HG03196 (cell line): Measurements from ENCODE around the gene MAD2L2.

Experiments
- ATAC-seq: cut with Tn5 transposase; IDR thresholded peaks from one replicate; pipeline ENCODE4 v1.9.1; 2021; ENCODE audit not compliant: unreplicated experiment

MAD2L2 gene

GRCh38 chr1:11705596-11705995 is 24.6 kb upstream of the MAD2L2 start:
- ATAC-seq = no peak

DNA sequence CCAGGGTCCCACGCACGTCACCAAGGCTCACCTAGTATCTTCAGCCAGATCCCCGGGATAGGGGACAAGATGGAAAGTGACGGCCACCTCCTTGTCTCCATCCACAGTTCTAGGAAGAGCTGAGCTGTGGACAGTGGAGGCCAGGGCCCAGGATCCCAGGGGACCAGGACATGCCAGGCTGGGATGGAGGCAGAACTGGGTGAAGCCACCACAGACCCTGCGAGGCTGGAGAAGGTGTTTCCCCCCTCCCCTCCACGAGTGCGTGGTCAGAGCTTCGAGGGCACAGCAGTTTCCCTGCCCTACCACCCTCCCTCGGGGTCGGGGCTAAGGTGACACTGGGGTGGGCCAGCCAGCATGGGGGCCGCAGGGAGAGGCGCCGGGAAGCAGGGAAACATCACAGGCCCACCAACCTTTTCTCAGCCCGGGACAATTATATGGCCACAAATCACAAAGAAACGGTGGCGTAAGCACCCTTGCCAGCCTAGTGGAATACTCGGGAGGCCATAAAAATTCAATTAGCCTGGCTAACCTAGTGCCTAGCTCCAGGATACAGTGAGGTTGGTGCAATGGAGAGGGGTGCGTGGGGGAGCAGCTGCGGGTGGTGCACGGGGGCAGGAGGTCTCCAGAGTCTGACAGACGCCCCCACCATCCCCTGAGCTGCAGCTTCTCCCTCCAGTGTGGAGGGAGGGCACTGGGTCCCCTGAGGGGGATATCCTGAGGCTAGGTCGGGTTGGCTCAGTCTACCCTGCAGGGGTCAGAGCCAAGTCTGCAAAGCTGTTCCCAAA is 23.9 kb upstream of the MAD2L2 start:
- ATAC-seq = no peak

- no peak for ATAC-seq
Measured at GRCh38 chr1:11704194-11704529, 23.2 kb upstream of the MAD2L2 start.

- ATAC-seq = no peak
Measured at GRCh38 chr1:11703357-11704193, 22.6 kb upstream of the MAD2L2 start.

GRCh38 chr1:11701981-11702803 is 21.2 kb upstream of the MAD2L2 start:
- ATAC-seq = no peak

DNA sequence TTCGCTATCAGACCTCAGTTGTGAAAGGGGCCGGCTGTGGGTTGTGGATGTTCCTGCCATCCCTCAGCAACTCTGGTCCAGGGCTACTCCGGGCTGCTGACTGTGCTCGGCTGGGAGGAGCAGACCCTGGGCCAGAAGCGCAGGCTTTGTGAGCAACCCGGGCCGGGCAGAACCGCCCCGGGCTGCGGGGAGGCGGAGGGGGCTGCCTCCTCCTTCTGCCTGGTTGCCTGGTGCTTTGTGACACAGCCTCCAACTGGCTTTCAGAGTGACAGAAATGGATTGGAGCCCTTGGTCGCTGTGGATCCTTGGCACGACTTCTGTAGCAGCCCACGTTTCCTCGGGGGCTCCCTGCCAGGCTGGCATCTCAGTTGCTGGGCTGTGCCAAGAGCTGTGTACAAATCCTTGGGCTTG is 20.6 kb upstream of the MAD2L2 start:
- ATAC-seq = no peak

DNA sequence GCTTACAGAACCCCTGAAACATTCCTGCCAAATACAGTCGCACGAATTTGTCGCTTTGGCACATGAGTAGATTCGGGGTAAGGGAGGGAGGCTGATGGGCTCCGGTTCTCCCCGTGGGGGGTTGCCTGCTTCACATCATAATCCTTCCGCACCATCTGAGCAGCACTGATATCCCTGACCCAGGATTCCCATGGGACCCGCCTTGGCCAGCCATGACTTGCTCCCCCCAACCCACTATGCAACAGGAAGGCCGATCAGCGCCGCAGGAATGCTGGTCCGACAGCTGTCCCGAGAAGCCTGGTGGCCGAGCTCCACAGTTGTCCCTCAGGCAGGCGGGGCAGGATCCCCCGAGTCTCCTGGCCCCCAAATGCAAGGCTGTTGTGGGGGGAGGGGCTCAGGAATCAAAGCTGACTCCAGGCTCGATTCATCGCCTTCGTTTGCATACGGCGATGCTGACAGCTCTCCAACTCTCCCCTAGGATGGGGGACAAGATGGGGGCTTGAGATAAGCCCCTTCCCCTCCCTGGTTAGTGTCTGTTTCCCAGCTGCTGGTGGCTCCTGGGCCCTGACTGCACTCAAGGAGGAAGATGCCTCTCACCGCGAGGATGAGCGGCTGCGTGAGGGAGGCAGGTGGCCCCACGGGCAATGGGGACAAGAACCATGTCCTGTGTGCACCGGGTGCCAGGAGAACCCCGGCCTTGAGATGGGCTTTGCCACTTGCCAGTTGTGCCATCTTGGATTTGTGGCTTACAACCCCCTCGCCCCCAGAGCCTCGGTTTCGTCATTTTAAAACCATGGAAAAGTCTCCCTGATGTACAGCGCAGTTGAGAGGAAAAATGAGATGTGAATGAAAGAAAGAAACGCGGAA is 19.9 kb upstream of the MAD2L2 start:
- no peak for ATAC-seq

GRCh38 chr1:11697893-11698210 is 16.9 kb upstream of the MAD2L2 start:
- no peak for ATAC-seq

GRCh38 chr1:11697188-11697892 is 16.4 kb upstream of the MAD2L2 start:
- ATAC-seq = no peak

DNA sequence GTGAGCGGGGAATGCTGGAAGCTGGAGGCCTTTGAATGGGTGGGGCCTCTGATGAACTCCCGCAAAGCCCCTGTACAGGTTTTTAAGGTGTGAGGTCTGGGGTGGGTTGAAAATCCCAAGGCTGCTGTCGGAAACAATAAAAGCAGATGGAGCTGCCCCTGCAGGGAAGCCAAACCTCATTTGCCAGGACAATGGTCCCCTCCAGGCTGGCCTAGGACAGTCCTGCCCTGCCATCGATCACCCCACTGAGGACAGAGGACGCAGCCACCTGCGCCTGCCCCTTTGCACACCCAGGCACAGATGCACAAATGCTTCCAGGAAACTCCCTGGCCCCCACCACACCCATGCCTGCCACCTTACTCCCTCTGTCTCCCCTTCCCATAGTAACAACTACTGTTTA is 14.9 kb upstream of the MAD2L2 start:
- no peak for ATAC-seq

DNA sequence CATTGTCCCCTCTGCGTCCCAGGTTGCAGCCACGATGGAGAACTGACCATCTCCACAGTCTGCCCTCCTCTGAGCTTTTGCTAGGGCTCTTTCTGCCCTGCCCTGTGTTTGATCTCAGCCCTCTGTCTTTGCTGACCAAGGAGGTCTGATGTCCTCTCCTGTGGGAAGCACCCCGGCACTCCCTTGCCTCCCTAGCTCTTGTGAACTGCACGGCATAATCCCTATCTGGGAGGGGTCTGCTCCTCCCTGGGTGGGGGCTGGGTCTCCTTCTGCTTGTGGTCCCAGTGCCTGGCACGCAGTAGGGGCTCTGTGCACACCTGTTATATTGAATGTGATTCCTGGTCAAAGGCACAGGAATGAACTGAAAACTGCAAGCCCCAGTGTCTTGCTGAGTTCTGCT is 13.0 kb upstream of the MAD2L2 start:
- ATAC-seq = no peak

DNA sequence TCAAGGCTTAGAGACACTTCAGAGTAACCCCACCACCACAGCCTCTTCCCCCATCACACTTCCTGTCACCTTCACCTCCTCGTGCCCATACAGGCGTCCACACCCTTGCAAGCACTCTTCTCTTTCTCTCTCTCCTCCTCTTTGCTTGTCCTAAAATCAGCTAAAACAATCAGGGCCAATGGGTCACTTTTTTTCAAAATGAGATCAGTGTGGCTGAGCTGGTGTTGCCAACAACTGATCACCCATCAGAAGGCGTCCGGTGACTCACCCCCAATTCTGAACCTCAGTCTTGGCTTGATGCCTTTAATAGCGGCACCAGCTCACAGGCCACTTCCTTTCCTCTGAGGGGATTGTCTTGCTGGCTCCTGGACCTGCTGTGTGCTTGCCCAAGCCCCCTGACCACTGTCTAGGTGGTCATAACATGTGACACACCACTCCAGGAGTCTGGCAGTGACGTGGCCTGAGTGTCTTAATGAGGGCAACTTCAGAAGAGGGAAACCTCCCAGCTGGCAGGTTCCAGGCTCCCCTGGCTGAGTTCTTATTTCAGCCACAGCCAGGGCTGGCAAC is 12.2 kb upstream of the MAD2L2 start:
- ATAC-seq = no peak

DNA sequence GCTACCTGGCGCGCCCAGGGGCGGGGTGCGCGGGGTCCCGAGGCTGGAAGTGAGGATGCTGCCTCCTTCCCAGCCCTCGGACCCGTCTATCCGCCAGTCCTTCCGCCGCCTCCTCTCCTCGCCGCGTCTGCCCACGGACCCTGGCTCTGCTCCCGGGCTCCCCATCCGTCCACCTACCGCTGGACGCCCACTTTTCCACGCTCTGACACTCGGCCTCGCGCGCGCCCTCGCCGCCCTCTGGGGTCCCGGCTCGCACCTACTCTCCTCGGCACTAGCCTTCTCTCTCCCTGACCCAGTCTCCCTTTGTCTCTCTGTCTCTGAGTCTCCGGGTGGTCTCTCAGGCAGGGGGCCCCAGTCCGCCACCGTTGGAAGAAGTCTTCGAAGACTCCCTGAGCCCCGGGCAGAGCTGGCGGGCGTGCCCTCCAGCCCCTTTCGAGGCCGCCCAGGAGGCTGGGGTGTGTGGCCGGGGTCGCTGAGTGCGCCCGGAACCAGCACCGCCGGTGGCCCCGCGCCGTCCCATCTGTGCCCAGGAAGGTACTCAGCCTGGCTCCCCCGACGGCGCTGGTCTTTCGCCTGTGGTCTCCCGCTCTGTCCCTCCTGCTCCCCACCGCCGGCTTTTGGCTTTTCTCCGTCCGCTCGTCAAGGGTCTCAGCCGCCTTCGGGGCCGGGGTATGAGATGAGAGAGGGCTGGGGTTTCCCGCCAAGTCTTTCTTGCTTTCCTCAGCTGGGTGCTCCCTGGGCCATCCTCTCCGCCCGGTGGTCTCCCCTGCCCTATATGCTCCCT is 11.2 kb upstream of the MAD2L2 start:
- ATAC-seq = no peak

DNA sequence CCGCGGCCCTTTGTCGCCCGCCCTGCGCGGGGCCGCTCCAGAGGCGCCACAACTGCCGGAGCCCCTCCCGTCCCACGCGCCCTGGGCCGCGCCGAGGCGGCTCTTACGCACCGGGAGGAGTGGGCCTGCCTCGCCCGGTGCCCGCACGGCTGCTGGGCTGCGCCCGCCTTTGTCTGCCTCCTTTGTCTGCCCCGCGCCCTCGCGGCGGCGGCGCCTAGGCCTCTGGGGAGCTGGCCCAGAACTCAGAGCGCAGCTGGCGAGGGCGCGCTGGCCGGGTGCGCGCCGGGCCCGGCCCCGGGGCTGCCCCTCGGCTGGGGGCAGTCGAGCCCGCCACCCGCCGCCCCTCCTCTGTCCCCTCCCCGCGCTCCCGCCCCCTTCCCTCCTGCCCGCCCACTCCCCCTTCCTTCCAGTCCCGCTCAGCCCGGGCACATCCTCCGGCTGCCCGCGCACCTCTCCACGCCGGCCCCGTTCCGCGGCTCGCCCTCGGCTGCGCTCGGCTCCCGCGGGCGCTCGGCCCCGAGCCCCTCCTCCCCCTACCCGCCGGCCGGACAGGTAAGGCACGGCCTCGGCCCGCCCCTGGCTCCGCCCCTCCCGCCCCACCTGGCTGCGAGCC is 10.5 kb upstream of the MAD2L2 start, which contains the start of gene DRAXIN:
DRAXIN (plus strand) TSS at position 409 of the 613 bp plus-strand sequence. CDS start 14,549 bp downstream, outside the sequence.
- ATAC-seq = no peak

DNA sequence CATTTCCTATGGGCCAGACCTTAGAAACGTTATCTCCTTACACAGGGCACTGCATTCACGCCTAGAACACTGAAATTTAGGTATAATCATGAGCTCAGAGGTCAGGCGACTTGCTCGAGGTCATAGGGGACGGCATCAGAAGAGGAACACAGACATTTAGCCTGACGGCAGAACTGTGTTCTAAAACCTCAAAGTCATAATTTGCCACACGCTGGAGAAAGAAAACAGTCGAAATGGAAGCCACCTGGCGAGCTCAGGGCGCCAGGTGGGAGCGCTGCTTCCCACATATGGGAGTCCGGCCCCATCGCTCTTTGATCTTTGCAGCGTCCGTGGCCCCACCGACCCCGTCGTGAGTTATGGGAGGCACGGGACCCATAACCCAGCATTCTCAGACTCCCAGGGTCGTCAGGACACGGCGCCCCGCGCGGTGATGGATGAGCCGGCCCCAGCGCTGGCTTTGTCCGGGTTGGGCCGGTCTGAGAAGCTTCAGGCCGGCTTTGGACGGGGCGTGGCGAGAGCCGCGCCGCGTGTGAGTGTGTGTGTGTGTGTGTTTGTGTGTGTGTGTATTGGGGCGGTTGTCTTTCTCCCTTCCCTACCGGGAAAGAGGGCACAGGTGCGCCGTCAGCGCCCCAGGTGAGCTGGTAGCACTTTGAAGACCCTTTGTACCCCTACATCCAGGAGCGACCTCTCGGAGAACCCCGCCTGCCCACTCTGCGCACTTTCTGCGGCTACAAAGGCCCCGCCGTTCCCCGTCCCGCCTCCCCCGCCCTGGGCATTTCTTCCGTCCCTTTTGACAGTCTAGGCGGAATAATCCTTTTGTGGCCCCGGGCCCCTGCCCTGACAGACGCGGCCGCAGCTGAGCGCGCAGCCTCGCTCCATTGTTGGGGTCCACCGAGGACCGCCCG is 9.7 kb upstream of the MAD2L2 start:
- no peak for ATAC-seq

GRCh38 chr1:11688506-11688905 is 7.6 kb upstream of the MAD2L2 start:
- ATAC-seq = no peak

DNA sequence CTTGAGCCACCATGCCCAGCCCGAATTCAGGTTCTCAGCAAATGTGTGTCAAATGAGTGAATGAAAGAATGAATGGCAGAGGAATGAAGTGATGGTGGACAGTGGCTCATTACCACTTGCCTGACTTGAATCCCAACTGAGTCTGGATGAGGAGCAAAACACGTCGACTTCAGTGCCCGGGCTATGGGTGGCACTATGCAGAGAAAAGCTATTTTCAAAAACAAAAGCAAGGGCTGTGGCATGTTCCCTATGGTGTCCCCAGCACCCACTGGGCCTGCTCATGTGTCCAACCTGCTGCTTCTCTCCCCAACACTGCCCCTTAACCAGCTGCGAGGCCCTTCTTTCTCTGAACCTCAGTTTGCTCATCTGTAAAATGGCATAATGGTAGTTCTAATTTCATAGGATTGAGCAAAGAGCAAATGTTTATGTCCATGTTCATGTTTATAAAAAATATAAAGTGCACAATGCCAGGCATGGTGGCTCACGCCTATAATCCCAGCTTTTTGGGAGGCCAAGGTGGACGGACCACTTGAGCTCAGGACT is 4.3 kb upstream of the MAD2L2 start:
- no peak for ATAC-seq
